ENCODE data around the gene E2F7.

Gene E2F7

GRCh38 chr12:77060136-77060882 lies 5.1 kb downstream of the E2F7 start:
- H3K4me3 ChIP-seq (ENCODE audit: low read depth, low read length), result no peak overlapping the region
- ChIA-PET CTCF (interaction anchor here (1.1 to 1.6 kb wide), 2 partner anchors 10 to 11 kb away, joined by 4 to 8 read pairs; no protein-coding TSS in a partner anchor), POLR2A (no interaction called here)
- H3K4me1 ChIP-seq (ENCODE audit: control insufficient read depth, insufficient read depth, low read length), result peaks cover 11% of the 10 kb centered on the region
- no peak for TF ChIP-seq BCL11B (tag by site-specific recombination; IDR thresholded peaks at IDR 0.05; ENCODE audit: low read depth)
- no peak for TF ChIP-seq SETDB1 (IDR thresholded peaks at IDR 0.05; ENCODE audit: insufficient read length, low read length)
- no peak for TF ChIP-seq ZNF416 (tag by site-specific recombination; IDR thresholded peaks at IDR 0.05)
- TF ChIP-seq, protein P1, sequence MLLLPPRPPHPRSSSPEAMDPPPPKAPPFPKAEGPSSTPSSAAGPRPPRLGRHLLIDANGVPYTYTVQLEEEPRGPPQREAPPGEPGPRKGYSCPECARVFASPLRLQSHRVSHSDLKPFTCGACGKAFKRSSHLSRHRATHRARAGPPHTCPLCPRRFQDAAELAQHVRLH (tag by site-specific recombination; IDR thresholded peaks at IDR 0.05), result no peak
- no peak for TF ChIP-seq ZNF660 (tag by site-specific recombination; IDR thresholded peaks at IDR 0.05)
- TF ChIP-seq ZNF48 (tag by site-specific recombination; IDR thresholded peaks at IDR 0.05), result no peak
- TF ChIP-seq ZFP37 (tag by site-specific recombination; IDR thresholded peaks at IDR 0.05), result no peak
- TF ChIP-seq ZNF292 (tag by site-specific recombination; IDR thresholded peaks at IDR 0.05; ENCODE audit: borderline replicate concordance, low read depth), result no peak
- no peak for TF ChIP-seq ZNF626 (tag by site-specific recombination; IDR thresholded peaks at IDR 0.05)
- TF ChIP-seq, protein P2, sequence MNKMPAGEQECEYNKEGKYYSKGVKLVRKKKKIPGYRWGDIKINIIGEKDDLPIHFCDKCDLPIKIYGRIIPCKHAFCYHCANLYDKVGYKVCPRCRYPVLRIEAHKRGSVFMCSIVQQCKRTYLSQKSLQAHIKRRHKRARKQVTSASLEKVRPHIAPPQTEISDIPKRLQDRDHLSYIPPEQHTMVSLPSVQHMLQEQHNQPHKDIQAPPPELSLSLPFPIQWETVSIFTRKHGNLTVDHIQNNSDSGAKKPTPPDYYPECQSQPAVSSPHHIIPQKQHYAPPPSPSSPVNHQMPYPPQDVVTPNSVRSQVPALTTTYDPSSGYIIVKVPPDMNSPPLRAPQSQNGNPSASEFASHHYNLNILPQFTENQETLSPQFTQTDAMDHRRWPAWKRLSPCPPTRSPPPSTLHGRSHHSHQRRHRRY (tag by site-specific recombination; IDR thresholded peaks at IDR 0.05), result no peak
- no peak for TF ChIP-seq ZNF701 (tag by site-specific recombination; IDR thresholded peaks at IDR 0.05)
- no peak for TF ChIP-seq KLF16 (tag by site-specific recombination; IDR thresholded peaks at IDR 0.05)
- TF ChIP-seq ZNF621 (tag by site-specific recombination; IDR thresholded peaks at IDR 0.05), result no peak
- TF ChIP-seq, protein P3, sequence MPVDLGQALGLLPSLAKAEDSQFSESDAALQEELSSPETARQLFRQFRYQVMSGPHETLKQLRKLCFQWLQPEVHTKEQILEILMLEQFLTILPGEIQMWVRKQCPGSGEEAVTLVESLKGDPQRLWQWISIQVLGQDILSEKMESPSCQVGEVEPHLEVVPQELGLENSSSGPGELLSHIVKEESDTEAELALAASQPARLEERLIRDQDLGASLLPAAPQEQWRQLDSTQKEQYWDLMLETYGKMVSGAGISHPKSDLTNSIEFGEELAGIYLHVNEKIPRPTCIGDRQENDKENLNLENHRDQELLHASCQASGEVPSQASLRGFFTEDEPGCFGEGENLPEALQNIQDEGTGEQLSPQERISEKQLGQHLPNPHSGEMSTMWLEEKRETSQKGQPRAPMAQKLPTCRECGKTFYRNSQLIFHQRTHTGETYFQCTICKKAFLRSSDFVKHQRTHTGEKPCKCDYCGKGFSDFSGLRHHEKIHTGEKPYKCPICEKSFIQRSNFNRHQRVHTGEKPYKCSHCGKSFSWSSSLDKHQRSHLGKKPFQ (tag by site-specific recombination; IDR thresholded peaks at IDR 0.05), result no peak
- TF ChIP-seq ZNF302 (tag by site-specific recombination; IDR thresholded peaks at IDR 0.05; ENCODE audit: low read depth), result no peak
- no peak for TF ChIP-seq ZNF37A (tag by site-specific recombination; IDR thresholded peaks at IDR 0.05)
- TF ChIP-seq ZNF157 (tag by site-specific recombination; IDR thresholded peaks at IDR 0.05), result no peak
- no peak overlapping the region for H3K27ac ChIP-seq (ENCODE audit: extremely low read depth, low read depth, low read length)
- H3K36me3 ChIP-seq (ENCODE audit: control insufficient read depth in 2 of 2, insufficient read depth in 1 of 2, low read length in 2 of 2), result peaks cover 16 to 77% of the 10 kb centered on the region in 2 experiments; a peak in 2 of 3 replicates
- H3K9me3 ChIP-seq (ENCODE audit: control insufficient read depth, insufficient read depth, low read depth, low read length), result no peaks in the 10 kb centered on the region

DNA sequence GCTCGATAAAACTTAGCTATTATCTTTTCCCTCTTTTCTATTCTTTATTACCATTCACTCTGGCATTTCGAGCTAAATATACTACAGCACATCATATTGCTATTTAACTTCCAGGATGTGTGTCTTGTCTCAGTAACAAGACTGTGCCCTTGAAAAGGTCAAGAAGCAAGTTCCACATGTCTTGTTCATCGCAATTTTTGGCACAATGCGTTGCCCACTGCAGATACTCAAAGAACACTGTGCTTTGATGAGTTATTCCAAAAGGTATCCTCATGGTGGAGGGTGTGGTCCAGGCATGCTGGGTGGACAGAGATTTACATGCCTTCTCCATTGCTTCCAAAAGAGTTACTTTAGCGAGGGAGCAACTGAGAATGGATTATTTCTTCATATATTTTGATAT lies 6.6 kb downstream of the E2F7 start:
- Histone ChIP-seq H3K36me3 (ENCODE audit: control insufficient read depth in 2 of 2, insufficient read depth in 1 of 2, low read length in 2 of 2) (peaks cover 31 to 84% of the 10 kb centered on the region in 2 experiments), H3K9me3 (ENCODE audit: control insufficient read depth, insufficient read depth, low read depth, low read length) (no peaks in the 10 kb centered on the region), H3K4me3 (ENCODE audit: low read depth, low read length) (no peak overlapping the region), H3K4me1 (ENCODE audit: control insufficient read depth, insufficient read depth, low read length) (peaks cover 7% of the 10 kb centered on the region), H3K27ac (ENCODE audit: extremely low read depth, low read depth, low read length) (no peak overlapping the region)
- ChIA-PET CTCF (interaction anchor here (0.6 to 1.8 kb wide), 3 partner anchors 9 to 643 kb away, joined by 3 to 5 read pairs (median 4); no protein-coding TSS in a partner anchor), POLR2A (no interaction called here)
- no peak for TF ChIP-seq ZNF292 (tag by site-specific recombination; IDR thresholded peaks at IDR 0.05; ENCODE audit: borderline replicate concordance, low read depth)
- no peak for TF ChIP-seq ZNF311 (tag by site-specific recombination; IDR thresholded peaks at IDR 0.05; ENCODE audit: borderline replicate concordance)
- TF ChIP-seq, protein P4, sequence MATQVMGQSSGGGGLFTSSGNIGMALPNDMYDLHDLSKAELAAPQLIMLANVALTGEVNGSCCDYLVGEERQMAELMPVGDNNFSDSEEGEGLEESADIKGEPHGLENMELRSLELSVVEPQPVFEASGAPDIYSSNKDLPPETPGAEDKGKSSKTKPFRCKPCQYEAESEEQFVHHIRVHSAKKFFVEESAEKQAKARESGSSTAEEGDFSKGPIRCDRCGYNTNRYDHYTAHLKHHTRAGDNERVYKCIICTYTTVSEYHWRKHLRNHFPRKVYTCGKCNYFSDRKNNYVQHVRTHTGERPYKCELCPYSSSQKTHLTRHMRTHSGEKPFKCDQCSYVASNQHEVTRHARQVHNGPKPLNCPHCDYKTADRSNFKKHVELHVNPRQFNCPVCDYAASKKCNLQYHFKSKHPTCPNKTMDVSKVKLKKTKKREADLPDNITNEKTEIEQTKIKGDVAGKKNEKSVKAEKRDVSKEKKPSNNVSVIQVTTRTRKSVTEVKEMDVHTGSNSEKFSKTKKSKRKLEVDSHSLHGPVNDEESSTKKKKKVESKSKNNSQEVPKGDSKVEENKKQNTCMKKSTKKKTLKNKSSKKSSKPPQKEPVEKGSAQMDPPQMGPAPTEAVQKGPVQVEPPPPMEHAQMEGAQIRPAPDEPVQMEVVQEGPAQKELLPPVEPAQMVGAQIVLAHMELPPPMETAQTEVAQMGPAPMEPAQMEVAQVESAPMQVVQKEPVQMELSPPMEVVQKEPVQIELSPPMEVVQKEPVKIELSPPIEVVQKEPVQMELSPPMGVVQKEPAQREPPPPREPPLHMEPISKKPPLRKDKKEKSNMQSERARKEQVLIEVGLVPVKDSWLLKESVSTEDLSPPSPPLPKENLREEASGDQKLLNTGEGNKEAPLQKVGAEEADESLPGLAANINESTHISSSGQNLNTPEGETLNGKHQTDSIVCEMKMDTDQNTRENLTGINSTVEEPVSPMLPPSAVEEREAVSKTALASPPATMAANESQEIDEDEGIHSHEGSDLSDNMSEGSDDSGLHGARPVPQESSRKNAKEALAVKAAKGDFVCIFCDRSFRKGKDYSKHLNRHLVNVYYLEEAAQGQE (tag by site-specific recombination; IDR thresholded peaks at IDR 0.05), result no peak
- TF ChIP-seq ZNF221 (tag by site-specific recombination; IDR thresholded peaks at IDR 0.05; ENCODE audit: borderline replicate concordance), result no peak
- no peak for TF ChIP-seq SCRT1 (tag by site-specific recombination; IDR thresholded peaks at IDR 0.05; ENCODE audit: borderline replicate concordance)
- no peak for TF ChIP-seq ZNF175 (tag by site-specific recombination; IDR thresholded peaks at IDR 0.05)
- TF ChIP-seq ZNF600 (tag by site-specific recombination; IDR thresholded peaks at IDR 0.05), result no peak
- TF ChIP-seq ZNF23 (tag by site-specific recombination; IDR thresholded peaks at IDR 0.05; ENCODE audit: borderline replicate concordance), result no peak
- no peak for TF ChIP-seq ZNF548 (tag by site-specific recombination; IDR thresholded peaks at IDR 0.05)
- no peak for TF ChIP-seq ZNF184 (tag by site-specific recombination; IDR thresholded peaks at IDR 0.05)
